HG02885 (cell line): ENCODE results near the gene ADA.

Experiments used
- ATAC-seq: cut with Tn5 transposase; IDR thresholded peaks from one replicate; pipeline ENCODE4 v1.9.1; 2021; ENCODE audit warnings: mild to moderate bottlenecking; ENCODE audit not compliant: unreplicated experiment, poor library complexity

ADA gene

DNA sequence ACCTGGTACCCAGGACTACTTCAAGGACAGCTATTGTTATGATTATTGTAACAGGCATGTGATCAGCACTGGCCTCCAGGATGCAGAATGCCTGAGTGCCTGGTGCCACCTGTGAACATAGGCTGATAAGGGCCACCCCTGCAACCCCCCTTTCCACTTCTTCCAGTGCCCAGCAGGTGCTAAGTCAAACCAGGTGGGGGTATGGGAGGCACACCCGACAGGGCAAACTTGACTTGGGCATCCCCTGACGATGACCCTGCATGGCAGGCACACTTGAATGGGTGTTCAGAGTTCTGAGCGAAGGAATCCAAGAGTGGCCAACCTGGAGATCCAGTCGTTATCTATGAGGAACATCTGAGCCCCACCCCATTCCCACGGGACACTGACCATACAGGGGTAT is 3.4 kb downstream of the ADA start:
- ATAC-seq, result no peak

DNA sequence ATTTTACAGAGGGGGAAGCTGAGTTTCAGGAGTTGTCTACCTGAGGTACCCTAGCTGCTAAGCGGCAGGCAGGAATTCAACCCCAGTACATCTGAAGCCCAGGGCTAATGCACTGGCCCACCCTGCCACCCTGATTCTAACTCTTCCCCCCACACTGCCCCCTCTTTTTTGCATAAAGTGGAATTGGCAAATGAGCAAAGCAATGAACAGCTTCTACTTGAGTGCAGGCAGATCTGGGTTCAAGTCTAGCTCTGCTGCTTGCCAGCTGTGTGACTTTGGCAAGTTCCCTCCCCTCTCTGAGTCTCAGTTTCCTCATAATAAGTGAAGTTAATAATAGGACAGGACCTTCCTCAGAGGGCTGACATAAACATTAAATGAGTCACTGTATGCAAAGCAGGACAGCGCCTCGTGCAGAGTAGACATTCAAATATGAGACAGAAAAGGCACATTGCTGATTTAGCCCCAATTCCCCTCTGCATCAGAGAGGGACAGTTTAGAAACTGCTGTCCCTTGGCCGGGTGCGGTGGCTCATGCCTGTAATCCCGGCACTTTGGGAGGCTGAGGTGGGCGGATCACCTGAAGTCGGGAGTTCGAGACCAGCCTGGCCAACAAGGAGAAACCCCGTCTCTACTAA is 4.7 kb downstream of the ADA start:
- peak; percentile 54 for ATAC-seq

DNA sequence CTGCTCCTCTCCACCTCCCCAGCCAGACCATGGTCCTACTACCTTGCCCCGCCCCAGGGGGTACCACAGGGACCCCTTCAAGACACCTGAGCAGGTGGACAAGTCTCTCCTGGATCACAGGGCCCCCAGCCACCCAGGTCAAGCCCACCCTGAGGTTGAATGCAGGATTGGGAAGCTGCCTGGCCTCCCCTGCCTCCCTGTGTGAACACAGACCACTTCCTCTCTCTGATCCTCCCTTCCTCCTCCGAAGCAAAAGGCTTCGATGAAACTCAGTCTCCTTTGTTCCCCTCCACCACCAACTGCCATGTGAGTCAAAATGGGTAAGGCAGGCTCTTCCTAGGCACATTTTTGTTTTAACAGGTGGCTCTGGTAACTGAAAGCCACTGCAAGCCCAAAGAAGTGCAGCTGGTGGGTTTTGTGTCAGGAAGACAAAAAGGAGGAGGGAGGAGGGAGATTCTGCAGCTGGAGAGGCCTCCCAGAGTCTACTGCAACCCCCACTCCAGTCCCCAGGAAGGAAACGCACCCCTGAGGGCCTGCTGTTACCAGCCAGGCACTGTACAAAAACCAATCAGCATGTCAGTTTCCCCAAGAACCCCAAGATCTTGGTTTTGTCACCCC is 5.4 kb downstream of the ADA start:
- ATAC-seq, result no peak

DNA sequence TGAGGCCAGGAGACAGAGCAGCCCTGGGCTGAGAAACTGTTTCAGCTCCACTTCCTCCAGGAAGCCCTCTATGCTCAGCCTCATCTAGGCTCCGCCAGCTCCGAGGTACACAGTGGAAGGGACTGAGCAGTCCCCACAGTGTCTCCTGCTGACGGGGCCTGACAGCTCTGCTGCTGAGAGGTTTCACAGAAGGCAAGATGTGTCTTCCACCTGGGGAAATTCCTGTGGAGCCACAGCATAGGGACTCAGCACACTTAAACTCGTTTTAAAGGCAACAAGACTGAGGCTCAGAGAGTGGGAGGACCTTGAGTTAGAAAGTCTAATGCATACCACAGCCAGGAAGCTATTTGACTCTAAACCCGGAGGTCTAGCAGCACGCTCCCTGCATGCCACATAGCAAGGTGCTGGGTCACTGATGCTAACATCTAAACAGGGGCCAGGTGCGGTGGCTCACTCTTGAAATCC is 6.8 kb downstream of the ADA start:
- ATAC-seq, result peak; percentile 30

DNA sequence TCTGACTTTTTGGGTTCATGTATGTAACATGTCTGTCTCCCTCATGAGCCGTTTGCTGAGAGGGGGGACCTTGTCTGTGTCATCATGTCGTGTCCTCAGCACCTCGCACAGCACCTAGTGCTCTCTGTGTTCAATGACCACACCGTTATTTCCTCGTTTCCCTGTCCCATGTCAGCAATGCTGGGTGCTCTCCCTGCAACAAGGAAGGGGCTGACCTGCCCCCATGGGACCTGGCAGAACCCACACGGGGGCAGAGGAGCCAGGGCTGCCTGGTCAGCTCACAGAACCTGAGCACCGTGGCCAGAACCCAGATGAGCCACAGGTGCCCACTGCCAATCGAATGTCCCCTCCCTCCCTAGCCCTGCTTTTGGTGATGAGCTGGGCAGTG is 7.3 kb downstream of the ADA start:
- no peak for ATAC-seq

DNA sequence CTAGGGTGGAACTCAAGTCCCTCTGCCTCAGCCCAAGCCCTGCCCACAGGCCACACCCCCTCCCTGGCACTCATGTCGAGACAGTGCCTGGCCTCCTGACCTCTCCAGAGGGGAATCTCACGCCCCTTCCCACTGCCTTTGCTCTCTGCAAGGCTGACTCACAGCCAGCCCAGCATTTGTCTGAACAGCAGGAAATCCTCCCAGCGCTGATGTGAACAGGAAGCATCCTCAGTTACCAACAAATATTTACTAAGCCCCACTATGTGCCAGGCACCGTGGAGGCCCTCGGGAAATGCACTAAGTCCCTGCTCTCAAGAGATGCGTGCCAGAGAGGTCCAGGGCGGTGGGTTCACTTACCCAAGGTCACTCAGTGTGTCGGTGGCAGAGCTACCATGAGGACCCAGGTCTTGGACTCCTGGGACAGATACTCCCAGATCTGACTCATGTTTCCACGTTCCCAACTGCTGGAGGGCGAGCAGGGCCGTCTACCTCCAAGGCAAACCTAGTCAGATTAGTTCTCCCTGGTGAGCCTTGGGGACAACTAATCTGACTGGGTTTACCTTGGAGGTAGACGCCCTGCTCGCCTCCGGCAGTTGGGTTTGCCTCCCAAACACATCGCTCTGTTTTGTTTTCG is 7.8 kb downstream of the ADA start:
- no peak for ATAC-seq

DNA sequence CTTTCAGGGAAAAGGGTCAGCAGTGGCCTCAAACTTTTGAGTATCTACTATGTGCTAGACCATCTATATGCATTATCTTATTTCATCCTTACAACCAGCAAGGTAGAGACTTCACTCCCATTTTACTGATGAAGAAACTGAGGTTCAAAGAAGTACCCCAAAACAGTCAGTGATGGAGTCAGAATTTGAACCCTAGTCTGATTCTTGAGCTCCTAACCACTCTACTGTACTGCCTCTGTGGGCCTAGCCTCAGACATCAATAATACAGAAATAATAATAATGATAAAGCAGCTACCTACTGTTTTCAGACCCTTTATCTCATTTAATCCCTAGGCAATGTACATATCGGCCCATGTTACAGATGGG is 8.4 kb downstream of the ADA start:
- no peak for ATAC-seq

DNA sequence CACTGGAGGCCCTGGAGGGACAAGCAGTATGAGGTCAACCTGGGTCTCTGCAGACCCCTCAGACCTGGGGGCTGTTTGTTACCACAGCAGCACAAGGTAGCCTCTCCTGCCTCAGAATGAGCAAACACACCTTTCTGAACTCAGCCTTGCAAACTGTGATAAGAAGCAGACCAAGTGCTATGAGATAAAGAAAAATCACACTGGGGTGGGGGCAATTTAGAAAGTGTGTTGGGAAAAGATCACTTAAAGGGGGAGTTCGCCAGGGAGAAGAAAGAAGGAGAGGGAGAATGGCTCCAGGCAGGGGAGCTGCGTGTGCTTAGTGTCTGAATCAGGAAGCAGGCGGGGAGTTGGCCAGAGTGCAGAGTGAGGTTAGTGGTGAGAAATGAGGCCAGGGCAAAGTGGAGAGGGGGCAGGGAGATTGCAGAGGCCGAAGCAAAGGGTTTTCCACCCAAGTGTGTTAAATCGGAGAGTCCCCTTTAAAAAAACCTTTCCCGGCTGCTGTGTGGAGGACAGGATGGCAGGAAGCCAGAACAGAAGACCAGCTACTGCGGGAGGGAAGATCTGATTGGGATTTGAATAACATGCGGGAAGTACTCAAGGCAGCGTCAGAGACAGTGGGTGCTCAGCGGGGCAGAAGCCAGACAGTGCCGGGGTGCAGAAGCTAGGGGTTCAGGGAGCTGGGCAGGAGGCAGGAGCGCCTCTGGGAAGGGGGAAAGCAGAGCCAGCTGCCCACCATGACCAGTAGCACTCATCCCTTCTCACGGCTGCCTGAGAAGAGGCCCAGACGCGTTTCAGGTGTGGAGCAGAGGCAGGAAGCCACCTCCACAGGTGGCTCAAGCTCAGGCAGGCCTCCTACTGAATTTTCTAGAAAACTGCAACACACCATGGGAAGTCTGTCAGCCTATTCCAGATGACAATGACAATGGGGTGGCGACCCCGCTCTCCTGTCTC is 9.0 kb downstream of the ADA start:
- ATAC-seq, result no peak

DNA sequence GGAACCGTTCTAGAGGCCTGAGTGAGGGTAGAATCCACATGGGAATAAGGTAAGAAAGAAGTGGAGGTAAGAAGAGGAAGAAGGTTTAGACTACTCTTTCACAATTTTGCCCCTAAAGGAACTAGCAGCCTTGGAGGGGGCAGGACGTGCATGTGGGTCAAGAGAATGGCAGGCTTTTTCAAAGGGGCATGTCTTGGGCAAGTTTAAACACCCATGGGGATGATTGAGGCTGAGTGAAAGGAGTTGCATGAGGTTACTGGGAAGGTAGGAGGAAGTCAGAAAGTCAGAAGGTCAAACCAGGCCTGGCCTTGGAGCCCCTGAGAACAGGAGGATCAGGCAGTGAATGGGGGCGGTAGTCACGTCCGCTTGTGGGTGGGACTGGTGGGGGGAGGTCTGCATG is 10.2 kb downstream of the ADA start:
- ATAC-seq, result no peak

DNA sequence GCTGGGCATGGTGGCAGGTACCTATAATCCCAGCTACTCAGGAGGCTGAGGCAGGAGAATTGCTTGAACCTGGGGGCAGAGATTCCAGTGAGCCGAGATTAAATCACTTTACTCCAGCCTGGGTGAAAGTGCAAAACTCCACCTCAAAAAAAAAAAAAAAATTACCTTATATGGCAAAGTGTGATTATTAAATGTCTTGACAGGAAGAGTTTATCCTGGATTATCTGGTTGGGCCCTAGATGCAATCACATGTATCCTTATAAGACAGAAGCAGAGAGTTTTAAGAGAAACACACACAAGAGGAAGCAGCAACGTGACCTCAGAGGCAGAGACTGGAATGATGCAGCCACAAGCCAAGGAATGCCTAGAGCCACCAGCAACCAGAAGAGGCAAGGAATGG is 11.0 kb downstream of the ADA start:
- no peak for ATAC-seq

DNA sequence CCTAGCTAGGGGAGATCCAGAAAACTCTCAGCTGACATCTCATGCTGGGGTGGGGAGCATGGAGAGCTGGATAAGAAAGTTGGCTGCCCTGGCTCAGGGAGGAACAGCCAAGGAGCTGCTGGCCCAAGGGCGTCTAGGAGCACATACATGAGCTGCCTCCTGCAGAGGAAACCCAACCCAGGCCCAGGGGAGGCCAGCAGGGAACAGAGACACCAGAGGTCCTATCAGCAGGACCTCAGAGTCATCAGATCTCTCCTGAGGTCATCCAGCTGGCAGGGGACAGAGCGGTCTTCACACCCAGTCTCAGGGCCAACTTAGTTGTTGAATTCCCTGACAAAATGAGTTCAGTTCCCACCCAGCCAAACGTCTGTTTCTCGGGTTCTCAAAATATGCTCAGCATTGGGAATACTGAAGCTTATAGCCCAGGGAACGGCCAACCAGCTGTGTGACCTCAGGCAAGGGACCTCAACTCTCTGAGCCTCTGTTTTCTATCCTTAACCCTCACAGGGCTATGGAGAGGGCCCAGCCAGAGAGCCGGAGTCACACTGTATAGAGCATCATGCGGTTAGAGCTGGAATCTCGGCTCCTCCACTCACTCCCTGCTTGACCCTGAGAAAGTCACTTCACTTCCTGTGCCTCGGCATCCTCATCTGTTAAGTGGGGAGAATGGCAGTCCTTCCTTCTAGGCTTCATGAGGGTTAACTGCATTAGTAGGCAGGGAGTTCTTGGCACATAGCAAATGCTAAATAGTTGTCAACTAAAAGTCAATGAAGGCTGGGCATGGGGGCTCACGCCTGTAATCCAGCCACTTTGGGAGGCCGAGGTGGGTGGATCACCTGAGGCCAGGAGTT is 13.8 kb downstream of the ADA start:
- ATAC-seq, result no peak

DNA sequence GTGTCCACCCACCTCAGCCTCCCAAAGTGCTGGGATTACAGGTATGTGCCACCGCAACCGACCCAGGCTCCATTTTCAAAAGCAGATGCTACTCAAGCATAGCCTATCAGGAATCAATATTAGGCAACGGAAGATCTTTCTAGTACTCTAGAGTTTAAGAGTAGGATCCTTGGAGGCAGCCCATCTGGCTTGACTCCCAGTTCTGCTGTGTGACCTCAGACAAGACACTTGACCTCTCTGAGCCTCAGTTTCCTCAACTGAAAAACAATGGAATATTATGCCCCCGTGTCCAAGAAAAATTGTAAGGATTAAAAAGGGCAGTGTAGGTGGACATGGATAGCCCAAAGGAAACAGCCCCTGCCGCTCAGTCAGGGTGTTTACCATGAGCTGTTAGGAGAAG is 14.5 kb downstream of the ADA start:
- no peak for ATAC-seq

DNA sequence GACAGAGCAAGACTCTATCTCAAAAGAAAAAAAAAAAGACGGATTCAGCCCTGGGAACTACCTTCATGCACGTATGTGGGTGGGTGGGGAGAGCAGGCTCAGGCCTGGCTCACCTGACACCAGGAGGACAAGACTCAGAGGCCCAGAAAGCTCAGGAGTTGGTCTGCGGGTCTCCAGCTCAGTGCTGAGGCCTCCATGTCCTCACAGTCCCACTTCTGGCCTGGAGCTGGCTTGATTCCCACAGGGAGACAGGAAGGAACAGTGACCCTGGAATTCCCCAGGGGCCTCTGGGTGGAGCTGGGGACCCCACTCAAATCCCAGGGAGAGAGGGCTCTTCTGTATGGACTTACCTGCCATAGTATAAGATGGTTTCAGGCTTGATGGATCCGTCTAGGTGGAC is 15.6 kb downstream of the ADA start:
- no peak for ATAC-seq

DNA sequence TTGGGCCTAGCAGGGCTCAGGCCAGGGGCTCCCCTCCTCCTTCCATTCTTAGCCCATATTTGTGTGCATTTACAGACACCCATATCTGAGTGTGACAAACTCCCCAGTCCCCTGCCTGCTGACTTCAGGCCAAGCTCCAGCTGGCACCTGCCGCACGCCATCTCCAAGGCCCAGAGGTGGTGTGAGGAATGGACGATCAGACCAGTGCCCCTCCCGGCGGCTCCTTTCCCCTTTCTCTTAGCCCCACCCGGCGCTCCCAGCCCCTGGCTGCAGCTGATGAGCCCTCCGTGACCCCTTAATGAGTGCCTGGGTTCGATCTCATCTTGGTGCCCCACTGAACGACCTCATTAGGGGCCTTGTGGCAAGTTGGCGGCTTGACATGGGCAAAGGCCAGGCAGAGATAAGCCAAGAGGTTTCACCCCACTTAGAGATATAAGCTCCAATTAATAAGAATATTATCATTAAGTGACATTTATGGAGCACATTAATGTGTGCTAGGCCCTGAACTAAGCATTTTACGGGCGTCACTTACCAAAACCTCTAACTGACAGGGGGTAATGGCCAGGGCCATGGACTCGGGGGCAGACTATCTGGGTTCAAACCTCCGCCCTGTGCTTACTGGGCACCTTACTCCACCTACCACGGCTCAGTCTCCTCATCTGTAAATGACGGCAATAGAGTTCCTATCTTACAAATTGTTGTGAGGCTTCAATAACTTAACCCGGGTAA is 17.5 kb downstream of the ADA start:
- no peak for ATAC-seq

DNA sequence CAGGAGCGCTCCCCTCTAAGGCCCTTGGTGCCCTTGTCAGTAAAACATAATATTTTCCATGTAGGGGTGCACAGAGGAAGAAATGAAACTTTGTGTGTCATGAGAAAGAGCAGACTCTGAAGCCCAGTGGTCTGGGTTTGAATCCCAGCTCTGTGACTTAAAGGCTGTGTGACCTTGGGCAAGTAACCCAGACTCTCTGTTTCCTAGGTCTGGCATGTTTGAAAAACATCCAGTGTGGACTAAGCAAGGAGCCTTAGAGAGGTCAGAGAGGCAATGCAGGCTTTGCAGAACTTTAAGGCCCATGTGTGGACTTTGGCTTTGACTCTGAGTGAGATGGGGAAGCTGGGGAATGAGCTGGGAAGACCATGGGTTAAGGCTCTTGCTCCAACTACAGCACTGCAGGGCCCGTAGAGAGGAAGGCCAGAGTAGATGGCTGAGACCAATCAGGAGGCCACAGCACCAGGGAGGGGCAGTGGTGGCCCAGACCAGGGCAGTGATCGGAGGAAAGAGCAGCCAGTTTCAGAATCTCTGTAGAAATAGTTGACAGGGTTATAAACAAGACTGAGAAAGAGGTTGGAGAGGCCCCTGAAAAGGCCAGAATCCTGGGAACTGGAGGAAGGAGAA is 18.2 kb downstream of the ADA start:
- no peak for ATAC-seq

DNA sequence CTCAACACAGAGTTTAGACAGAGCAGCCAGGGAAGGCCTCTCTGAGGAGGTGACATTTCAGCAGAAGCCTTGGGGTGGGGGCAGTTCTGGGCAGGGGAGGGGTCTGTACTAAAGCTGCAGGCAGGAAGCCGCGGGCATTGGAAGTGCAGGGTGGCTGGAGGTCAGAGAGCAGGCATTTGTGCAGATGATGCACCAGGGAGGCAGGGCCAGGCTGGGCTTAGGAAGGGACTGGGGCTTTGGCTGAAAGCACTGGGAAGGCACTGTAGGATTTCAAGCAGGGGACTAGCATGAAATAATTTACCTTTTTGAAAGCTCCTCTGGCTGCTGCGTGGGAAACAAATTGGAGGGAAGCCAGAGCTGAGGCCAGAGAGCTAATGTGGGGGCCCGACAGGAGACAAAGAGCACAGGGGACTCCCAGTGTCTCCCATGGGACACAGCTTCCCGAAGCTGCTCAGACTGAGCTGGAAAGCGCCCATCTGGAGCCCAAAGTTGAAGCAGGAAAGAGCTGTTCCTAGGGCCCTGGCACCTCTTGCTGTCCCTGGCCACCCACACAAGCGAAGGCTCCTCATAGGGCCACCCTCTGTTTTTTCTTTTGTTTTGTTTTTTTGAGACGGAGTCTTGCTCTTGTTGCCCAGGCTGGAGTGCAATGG is 19.3 kb downstream of the ADA start:
- no peak for ATAC-seq

DNA sequence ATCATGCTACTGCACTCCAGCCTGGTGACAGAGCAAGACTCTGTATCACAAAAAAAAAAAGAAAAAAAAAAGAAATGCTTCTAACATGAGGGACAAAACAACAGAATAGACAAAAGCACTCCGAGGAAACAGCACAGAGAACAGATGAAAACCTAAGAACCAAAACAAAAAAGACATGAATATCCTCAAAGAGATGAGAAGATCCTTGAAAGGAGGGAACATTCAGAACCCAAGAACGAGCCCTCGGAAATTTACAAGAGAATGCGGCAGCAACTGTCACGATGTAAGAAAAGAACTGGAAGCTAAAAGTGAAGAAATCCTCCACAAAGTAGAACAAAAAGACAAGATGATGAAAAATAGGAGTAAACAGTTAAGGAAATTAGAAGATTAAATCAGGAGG is 21.2 kb downstream of the ADA start:
- ATAC-seq, result no peak

DNA sequence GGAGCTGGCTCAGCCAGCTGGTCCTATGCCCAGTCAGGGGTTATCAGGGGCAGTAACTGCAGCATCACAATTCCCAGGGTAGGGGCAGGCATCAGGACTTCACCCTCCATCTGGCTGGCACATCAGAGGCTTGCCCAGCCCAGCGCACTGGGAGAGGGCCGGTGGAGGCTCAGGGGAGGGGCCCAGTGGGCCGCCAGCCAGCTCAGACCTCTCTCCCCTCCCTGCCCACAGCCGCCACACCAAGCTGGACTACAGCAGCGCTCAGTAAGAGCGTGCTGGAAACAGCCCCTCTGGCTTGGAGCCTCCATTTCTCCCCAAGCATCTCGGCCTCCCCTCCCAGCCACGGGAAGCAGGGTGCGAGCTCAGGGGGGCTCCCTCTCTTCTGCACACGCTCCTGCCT is 22.0 kb downstream of the ADA start:
- no peak for ATAC-seq

DNA sequence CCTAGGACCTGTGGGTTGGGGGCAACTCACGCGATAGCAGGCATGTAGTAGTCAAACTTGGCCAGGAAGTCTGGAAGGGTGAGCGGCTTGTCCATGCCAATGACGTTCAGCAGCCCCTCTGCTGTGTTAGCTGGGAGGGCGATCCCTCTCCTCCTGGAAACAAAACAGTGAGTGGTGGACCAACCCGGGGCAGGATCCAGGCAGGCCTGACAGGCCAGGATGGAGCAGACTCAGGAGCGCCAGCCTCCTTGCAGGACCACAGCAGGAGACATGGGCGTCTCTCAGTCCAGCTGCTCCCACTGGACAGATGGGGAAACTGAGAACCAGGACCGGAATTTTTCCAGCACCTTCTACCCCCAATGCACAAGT is 22.5 kb downstream of the ADA start:
- ATAC-seq, result no peak
